Measurements from ENCODE around the gene GABRA4. TPM values are rescaled to one million over a fixed set of nuclear protein-coding genes. Genes with fewer than 3 reads are reported as not detected.

The GABRA4 gene
- under 0.01 and 0.12 TPM in 2 replicates for total RNA-seq

DNA sequence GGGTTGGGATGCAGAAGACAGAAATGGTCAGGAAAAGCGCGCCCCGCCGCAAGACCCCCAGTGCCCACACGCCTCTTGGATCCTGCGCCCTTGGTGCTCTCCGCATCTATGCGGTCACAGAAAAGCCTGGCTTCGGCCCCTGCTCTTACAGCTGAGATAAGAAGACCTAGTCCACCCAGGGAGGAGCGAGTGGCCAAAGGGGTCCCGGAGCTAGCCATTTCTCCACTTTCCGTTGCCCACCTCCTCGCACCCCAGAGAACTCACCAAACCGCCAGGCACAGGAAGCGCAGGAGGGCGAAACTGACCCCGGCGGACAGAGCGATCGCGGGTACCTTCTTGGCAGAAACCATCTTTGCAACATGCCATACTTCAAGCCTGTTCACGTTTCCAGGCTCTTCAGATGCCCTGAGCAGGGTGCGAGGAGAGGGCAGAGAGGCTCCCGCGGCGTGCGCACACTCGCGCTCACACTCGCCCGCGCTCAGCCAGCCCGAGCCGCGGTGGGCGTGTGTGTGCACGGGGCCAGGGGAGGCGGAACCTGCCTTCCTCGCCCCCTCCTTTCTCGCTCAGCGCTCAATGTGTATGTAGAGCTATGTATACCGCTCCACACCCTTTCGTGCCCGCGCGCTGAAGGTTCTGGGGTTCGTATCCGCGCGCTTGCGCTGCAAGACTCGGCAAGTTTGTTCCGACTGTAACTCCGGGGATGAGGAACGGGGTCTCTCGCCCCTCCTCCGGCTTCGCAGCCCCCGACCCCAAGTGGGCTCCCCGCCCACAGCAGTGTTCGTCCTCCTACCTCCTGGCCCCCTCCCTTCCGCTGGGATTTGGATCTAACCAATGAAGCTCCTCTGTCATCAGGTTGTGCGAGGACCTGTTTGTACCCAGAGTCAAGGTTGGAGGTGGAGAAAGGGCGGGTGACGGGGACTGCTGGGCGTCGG is at the start of gene GABRA4:
TSS of gene GABRA4 (minus strand) at position 507 of the 932 bp plus-strand sequence. CDS start at position 350, 157 bp downstream.

DNA sequence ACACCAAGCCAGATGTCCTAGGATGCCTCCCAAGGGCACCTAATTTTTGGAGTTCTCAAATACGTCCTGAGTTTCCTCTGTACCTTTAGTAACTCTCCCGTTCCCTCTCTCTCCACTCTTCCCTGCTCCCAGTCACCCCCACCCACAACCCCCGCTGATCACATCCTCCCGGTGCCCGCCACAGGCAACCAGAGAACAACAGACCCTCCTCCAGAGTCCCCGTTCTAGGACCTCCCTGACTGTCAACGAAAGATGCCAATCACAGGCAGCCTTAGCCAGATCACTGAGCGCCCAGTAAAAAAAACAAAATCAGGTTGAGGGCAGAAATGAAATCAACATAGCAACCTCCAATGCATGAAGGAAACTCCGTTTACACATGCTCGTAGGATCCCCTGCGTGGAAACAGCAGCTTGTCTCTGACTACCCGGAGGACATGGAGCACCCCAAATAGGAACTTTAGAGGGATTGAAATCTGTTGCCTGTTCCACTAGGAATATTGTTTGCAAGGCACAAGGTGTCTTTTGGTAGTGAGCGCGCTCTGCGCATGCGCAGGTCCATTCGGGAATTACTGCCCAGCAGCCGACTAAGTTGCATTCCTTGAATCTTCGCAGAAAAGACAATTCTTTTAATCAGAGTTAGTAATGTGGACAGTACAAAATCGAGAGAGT is 37.8 kb upstream of the GABRA4 start, which contains the start of gene GABRB1:
TSS of gene GABRB1 (plus strand) at position 557 of the 668 bp plus-strand sequence.

DNA sequence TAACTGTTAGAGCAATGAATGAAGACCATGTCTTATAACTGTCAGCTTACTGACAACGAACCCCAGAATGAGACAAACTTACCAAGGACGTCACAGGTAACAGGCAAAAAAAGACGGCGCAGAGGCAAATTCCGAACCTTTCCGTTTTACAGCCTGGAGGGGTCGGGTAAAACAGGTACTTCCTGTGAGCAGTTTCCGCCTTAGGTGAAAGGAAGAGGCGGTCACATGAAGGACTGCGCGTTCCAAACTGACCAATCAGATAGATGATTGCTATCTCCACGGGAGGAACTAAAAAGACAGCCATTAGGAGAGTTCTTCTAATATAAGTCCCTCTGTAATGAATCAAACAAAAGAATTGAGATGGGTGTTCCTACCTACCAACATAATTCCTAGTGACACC is 84.3 kb downstream of the GABRA4 start, which contains the start of gene COX7B2:
TSS of gene COX7B2 (minus strand) at position 168 of the 400 bp plus-strand sequence. CDS start 174,053 bp downstream, outside the sequence.

Other genes with a start within 250 kb of the GABRA4 start
- gene COX7B2, start 84.3 kb downstream of the GABRA4 start, total RNA-seq: not detected in 2 replicates
- 3.3 and 5.8 TPM in 2 replicates for gene GABRB1, start 38.0 kb upstream of the GABRA4 start, total RNA-seq

All from aortic smooth muscle cell (primary cell).